ENCODE measurements around the gene CBX3.
"Not testable (repeated sequence)": the region's sequence is repeated elsewhere in the genome, so short reads cannot be mapped to it uniquely, and the experiment has no call there.

The CBX3 gene

GRCh38 chr7:26171601-26172000, 29.9 kb upstream of the CBX3 start:
- no peak for DNase-seq

DNA sequence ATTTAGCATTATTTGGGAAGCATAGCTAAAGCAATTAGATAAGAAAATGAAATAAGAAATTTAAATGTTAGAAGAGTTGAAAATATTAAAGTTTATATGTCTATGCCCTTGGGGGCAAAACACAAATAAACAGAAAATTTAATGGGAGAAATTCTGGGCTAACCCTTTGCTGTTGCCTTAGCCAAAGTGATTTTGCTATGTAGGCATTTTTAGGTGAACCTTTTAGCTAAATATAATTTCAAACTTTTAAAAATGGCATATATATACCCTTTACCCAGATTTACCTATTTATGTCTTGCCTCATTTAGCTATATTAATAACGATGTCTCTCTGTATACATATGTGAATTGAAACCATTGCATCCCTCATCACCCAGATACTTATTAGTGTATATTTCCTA, 29.5 kb upstream of the CBX3 start:
- no peak for DNase-seq

DNA sequence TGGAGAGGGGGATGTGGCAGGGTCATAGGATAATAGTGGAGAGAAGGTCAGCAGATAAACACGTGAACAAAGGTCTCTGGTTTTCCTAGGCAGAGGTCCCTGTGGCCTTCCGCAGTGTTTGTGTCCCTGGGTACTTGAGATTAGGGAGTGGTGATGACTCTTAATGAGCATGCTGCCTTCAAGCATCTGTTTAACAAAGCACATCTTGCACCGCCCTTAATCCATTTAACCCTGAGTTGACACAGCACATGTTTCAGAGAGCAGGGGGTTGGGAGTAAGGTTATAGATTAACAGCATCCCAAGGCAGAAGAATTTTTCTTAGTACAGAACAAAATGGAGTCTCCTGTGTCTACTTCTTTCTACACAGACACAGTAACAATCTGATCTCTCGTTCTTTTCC, 25.6 kb upstream of the CBX3 start:
- not testable (repeated sequence) for DNase-seq

- not testable (repeated sequence) for DNase-seq
Measured at GRCh38 chr7:26176696-26177095, 24.8 kb upstream of the CBX3 start.

GRCh38 chr7:26177269-26177668, 24.3 kb upstream of the CBX3 start:
- DNase-seq = not testable (repeated sequence)

DNA sequence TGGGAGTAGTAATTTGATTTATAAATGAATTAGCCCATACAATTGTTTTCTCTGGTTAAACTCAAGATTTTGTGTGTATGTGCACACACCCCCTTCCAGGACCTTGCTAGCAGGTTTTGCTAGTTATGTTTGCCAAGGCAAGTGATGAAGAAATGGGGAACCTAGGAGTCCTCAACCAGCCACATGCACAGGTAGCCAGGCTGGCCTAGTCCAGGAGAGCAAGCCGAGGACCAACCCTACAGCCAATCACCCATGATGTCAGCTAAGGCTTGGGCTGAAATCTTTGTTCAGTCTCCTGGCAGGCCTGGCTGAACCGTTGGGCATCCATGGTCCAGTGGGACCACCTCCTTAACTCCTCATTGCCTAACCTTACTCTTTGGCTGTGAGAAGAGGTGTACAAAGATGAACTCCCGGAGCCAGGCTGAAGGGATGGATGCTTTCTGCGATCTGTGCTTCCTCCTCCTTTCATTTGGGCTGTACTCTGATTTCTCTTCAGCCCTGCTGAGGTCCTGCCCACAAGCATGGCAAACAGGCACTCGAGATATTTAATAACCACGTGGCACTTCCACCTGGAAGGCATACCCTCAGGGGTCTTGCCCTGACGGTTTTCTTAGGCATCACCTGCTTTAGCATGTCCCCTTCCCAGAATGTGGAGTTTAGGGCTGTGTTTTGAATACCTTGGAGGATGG, 23.1 kb upstream of the CBX3 start:
- DNase-seq = peak; percentile 7

GRCh38 chr7:26179422-26179821, 22.1 kb upstream of the CBX3 start:
- DNase-seq = no peak

GRCh38 chr7:26179826-26180497, 21.6 kb upstream of the CBX3 start:
- no peak for DNase-seq

DNA sequence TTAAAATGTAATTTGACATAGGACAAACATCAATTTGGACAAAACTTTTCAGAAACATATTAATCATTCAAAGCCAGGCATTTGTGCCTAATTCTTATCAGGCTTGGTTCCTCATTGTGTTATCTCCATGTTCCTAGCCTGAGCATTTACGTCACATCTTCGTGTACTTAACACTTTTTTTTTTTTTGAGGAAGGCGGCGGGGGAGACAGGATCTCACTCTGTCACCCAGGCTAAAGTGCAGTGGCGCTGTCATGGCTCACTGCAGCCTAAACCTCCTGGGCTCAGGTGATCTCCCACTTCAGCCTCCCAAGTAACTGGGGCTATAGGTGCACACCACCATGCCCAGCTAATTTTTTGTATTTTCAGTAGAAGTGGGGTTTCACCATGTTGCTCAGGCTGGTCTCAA, 20.8 kb upstream of the CBX3 start:
- no peak for DNase-seq

DNA sequence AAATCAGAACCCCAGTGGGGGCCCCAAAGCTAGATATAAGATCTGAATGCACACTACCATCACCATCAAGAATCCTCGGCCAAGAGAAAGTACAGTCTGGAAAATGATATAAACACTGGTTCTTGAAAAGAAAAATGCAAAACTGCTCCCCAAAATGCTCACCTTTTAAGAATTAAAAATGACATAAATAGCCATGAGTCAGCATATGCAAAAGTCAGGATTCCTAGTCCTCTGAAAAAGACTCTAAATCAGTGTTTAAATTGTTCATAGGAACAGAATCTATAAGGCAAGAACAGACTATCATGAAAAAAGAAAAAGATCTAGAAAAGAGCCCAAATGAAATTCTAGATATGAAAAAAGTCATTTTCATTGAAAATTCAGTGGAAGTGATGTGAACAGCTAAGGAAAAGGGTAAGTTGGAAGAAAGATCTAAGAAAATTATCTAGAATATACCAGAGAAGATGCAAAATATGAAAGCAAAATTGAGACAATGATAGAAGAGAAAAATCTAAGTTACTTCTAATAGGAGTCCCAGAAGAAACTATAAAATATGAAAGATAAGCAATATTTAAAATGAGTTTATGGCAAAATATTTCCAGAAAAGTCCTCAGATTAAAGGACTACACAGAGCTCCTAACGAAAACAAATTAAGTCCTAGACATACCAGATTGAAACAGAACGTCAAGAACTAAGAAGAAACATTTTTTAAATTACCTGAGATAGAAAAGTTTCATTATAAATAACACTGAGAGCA, 19.9 kb upstream of the CBX3 start:
- DNase-seq = no peak

DNA sequence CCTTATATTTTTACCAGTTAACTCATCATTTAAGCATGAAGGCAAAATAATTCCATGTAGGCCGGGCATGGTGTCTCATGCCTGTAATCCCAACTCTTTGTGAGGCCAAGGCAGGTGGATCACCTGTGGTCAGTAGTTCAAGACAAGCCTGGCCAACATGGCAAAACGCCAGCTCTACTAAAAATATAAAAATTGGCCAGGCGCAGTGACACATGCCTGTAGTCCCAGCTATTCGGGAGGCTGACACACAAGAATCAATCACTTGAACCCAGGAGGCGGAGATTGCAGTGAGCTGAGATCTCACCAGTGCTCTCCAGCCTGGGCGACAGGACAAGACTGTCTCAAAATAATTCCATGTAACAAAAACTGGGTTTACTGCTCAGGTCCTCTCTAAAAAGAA, 19.3 kb upstream of the CBX3 start:
- no peak for DNase-seq

- DNase-seq = no peak
Measured at GRCh38 chr7:26182706-26183105, 18.8 kb upstream of the CBX3 start.

DNA sequence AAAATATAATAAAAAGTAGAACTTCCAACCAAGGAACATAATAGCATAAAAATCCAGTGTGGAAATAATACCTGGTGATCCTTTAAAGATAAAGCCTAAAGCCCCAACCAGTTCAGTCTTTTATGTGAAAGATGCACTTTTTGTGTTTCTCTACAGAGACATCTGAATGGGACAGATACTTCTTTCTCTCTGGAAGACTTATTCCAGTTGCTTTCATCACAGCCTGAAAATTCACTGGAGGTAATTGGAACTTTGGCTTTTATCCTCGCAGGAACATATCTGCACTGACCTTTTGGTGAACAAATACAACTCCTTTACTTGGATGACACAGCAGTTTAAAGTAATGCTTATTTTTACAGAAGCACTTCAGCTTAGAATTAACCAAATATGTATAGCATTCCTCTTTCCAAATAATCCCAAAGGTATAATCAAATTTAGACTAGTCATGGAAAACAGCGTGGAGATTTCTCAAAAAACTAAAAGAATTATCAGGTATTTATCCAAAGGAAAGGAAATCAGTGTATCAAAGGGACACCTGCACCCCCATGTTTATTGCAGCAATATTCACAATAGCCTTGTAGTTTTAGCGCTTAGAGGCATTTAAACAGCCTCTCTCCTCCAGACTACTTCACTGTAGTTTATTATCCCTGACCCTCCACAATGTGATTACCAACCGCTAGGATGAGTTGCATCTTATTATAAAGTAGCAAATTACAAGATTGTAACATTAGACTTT, 17.8 kb upstream of the CBX3 start:
- no peak for DNase-seq

- DNase-seq = not testable (repeated sequence)
Measured at GRCh38 chr7:26184281-26185101, 17.1 kb upstream of the CBX3 start.

GRCh38 chr7:26185131-26185843, 16.3 kb upstream of the CBX3 start:
- no peak for DNase-seq

GRCh38 chr7:26185844-26186180, 15.7 kb upstream of the CBX3 start:
- DNase-seq = no peak

- no peak for DNase-seq
Measured at GRCh38 chr7:26186364-26187311, 14.9 kb upstream of the CBX3 start.

DNA sequence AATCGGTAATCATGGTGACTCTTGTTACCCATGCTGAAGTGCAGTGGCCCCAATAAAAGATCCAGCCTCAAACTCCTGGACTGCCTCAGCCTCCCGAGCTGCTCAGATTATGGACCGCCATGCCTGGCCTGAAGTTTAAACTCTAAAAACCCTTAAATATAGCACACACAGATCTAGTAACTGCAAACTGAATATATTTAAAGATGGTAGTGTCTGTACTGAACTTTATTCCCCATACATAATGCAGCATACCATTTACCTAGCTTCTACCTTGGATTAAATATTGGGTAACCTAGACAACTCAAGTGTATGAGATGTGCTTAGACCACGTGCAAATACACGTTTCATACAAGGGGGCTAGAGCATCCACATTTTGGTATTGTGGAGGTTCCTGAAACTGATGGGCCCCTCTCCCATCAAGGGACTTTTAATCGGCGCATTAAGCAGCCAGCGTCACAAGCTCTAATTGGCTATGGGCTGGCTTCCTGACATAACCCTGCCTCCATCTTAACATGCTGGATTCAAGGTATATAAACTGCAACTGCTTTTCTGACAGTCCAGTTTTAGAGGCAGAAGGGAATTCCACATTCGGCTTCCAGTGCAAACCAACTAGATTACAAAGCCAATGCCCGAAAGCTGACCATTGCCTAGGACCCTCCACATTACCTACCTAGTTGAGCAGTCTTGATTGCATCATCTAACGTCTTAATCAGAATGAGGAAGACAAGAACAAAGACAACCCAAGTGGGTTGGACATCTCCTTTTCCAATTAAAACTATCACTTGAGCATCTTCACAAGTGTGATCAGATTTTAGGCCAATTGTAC, 14.0 kb upstream of the CBX3 start:
- no peak for DNase-seq

DNA sequence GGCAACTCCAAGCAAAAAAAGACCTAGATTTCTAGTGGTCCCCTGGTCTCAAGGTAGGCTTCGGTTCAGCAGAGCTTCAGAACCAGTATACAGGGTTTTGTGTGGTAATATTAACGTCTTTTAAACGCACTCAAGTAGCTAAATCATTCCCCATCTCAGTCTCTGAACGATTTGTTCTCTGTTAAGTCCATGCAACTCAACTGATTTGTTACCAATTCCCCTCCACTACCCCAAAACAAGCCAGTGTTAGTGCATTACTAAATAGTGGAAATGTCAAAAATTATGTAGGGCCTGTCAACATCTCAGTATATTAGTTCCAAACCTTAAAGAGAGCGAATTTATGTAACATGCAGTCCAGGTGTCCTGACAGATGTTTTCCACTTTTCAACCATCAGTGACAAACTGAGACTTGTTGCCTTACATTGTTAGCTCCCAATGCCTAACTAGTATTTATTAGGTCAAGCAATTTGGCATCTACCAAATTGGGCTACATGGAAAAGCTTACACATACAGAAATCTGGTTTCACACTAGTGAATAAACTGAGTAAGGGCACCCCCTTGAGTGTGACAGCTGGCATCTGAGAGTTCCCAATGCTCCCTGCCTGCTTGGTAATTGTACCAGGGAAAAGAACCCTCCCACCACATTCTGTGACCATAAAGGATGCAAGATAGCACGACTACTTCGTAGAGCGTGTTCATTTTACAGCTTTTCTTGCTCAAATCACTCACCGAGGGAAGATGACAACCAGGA, 13.2 kb upstream of the CBX3 start:
- DNase-seq = no peak
